Measurements from ENCODE around the gene SELPLG. TPM values are rescaled to one million over a fixed set of nuclear protein-coding genes. Genes with fewer than 3 reads are reported as not detected.

SELPLG gene
- total RNA-seq, 3 donors from 2014 or later (not counting 1 experiment from before 2014, with no cell fraction given) = 179 to 201 (median 201) TPM

GRCh38 chr12:108594960-108595710, 38.6 kb downstream of the SELPLG start:
- H3K27me3 Mint-ChIP-seq (ENCODE audit: low read depth in 2 of 2) = no peaks in the 10 kb centered on the region
- Histone ChIP-seq H3K36me3 (ENCODE audit: control insufficient read depth, insufficient read depth, low read length) (no peaks in the 10 kb centered on the region), H3K4me3 (ENCODE audit: low read length) (no peak overlapping the region), H3K27me3 (ENCODE audit: control insufficient read depth, insufficient read depth, low read length) (no peaks in the 10 kb centered on the region), H3K27ac (ENCODE audit: low read length) (no peak overlapping the region), H3K4me1 (ENCODE audit: control insufficient read depth, insufficient read depth, low read length) (no peaks in the 10 kb centered on the region), H3K9me3 (ENCODE audit: control insufficient read depth, insufficient read depth, low read length) (no peaks in the 10 kb centered on the region)
- DNase-seq (no peak), ATAC-seq (peak in 1 of 3 donors; percentile 33)
- H3K4me1 Mint-ChIP-seq = peaks cover 0 to 9% of the 10 kb centered on the region in 2 donors
- intact Hi-C loops (cut with micrococcal nuclease) = no loop called here
- TF ChIP-seq CTCF (IDR thresholded peaks at IDR 0.05) = no peak
- 94% methylated on average over 7 of the region's 7 CpGs for WGBS (ENCODE audit: insufficient coverage)
- no peak overlapping the region for H3K4me3 Mint-ChIP-seq
- H3K27ac Mint-ChIP-seq = no peak overlapping the region
- no peaks in the 10 kb centered on the region for H3K36me3 Mint-ChIP-seq
- no peaks in the 10 kb centered on the region for H3K9me3 Mint-ChIP-seq

- H3K9me3 ChIP-seq (ENCODE audit: control insufficient read depth, insufficient read depth, low read length) = no peaks in the 10 kb centered on the region
- Mint-ChIP-seq H3K27ac (no peak overlapping the region), H3K9me3 (no peaks in the 10 kb centered on the region), H3K36me3 (no peaks in the 10 kb centered on the region), H3K4me3 (no peak overlapping the region), H3K27me3 (ENCODE audit: low read depth in 2 of 2) (no peaks in the 10 kb centered on the region), H3K4me1 (peaks cover 0 to 9% of the 10 kb centered on the region in 2 donors)
- H3K4me3 ChIP-seq (ENCODE audit: low read length) = no peak overlapping the region
- intact Hi-C loops (cut with micrococcal nuclease) = no loop called here
- WGBS (ENCODE audit: insufficient coverage) = 97% methylated on average over 9 of the region's 10 CpGs
- no peak for TF ChIP-seq CTCF (IDR thresholded peaks at IDR 0.05)
- no peaks in the 10 kb centered on the region for H3K4me1 ChIP-seq (ENCODE audit: control insufficient read depth, insufficient read depth, low read length)
- no peak for ATAC-seq
- H3K36me3 ChIP-seq (ENCODE audit: control insufficient read depth, insufficient read depth, low read length) = no peaks in the 10 kb centered on the region
- no peak for DNase-seq
- no peak overlapping the region for H3K27ac ChIP-seq (ENCODE audit: low read length)
- no peaks in the 10 kb centered on the region for H3K27me3 ChIP-seq (ENCODE audit: control insufficient read depth, insufficient read depth, low read length)
Observed at GRCh38 chr12:108594323-108594903, 39.3 kb downstream of the SELPLG start.

GRCh38 chr12:108592033-108592909, 41.4 kb downstream of the SELPLG start:
- Histone ChIP-seq H3K4me1 (ENCODE audit: control insufficient read depth, insufficient read depth, low read length) (no peaks in the 10 kb centered on the region), H3K4me3 (ENCODE audit: low read length) (no peak overlapping the region), H3K36me3 (ENCODE audit: control insufficient read depth, insufficient read depth, low read length) (no peaks in the 10 kb centered on the region), H3K27me3 (ENCODE audit: control insufficient read depth, insufficient read depth, low read length) (no peaks in the 10 kb centered on the region), H3K9me3 (ENCODE audit: control insufficient read depth, insufficient read depth, low read length) (no peaks in the 10 kb centered on the region), H3K27ac (ENCODE audit: low read length) (no peak overlapping the region)
- intact Hi-C loops (cut with micrococcal nuclease) = no loop called here
- Mint-ChIP-seq H3K4me3 (no peak overlapping the region), H3K36me3 (no peaks in the 10 kb centered on the region), H3K27me3 (ENCODE audit: low read depth in 2 of 2) (no peaks in the 10 kb centered on the region), H3K4me1 (peaks cover 0 to 1% of the 10 kb centered on the region in 2 donors), H3K9me3 (no peaks in the 10 kb centered on the region), H3K27ac (no peak overlapping the region)
- 92% methylated on average over 25 of the region's 25 CpGs for WGBS (ENCODE audit: insufficient coverage)
- DNase-seq = no peak
- TF ChIP-seq CTCF (IDR thresholded peaks at IDR 0.05) = no peak
- no peak for ATAC-seq
